Esophagus mucosa (tissue), 1 donor: ENCODE measurements around the gene GRIN2B. TPM values are rescaled to one million over a fixed set of nuclear protein-coding genes. Genes with fewer than 3 reads are reported as not detected.

Source experiments
- ATAC-seq: fragments of 200-7000 bp; cut with Tn5 transposase; one replicate; pipeline ENCODE4 v1.9.1; 2020
- total RNA-seq: library from RNA; stranded (reverse); gene quantifications from one replicate; pipeline ENCODE4 v1.2.4, GENCODE V29; 2023
- donor health status: DM: yes; HTN: yes; CAD: no.

The GRIN2B gene
- total RNA-seq, 1 donor from 2014 or later, result under 0.01 TPM

DNA sequence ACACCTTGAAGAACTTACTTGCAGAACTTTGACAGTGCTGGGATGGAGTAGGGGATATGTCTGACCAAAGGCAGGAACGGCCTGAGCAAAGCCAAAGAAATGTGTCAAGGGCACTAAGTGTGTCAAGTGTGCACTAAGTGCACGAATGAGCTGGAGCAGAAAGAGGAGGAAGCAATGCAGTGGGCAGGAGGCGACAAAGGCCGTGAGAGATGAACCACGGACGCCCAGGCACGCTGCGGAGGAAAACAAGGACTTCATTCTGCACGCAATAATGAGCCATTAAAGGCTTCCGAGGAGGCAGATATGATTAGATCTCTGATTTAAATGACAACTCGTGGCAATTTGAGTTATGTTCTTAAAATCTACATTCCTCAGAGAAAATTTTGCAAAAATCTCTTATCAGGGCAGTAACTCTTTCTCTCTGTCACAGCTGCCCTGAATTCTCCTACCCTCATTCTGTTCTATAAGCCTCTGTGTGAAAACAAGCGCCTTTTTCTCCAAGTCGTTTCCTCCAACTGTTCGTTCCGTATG, 25.3 kb downstream of the GRIN2B start:
- ATAC-seq, result no peak

GRCh38 chr12:13952096-13952495, 29.3 kb downstream of the GRIN2B start:
- no peak for ATAC-seq

GRCh38 chr12:13950502-13950901, 30.9 kb downstream of the GRIN2B start:
- ATAC-seq, result no peak

GRCh38 chr12:13948621-13949020, 32.8 kb downstream of the GRIN2B start:
- no peak for ATAC-seq

- no peak for ATAC-seq
These were observed 34.0 kb downstream of the GRIN2B start for GRCh38 chr12:13947276-13947946.

DNA sequence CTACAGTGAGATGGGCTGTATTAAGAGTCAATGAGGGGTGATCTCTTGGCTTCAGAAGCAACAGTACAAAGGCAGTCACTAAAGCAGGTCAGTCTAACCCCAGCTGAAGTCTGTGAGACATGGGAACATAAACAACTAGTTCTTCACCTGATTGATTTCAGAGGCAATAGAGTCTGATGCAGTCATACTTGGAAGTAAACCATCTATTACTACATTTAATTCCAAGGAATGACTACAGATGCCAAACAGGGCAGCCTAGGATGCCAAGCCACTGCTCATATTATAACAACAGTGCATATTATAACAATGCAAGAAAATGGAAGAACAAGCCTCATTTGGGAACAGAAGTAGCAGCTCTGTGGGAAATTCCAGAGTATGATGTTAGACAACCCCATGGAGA, 35.8 kb downstream of the GRIN2B start:
- no peak for ATAC-seq

- no peak for ATAC-seq
These were observed 36.2 kb downstream of the GRIN2B start for GRCh38 chr12:13945236-13945635.

DNA sequence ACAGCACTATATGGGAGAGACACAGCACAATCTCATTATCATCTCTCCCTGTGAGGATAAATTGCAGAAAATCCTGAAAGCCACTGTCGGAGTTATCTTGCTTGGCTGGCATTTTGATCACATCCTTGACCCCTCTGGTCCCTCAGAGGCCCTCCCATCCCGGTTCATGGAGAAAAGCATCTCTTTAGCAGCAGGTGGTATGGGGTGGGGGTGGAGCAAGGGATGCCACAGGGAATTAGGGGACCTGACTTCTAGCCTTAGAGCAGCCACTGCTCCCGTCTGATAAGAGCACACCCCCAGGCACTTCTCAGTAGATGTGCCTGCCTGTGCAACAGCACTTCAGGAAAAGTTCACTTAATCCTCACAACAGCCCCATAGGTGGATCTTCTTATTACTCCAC, 38.6 kb downstream of the GRIN2B start:
- no peak for ATAC-seq

- peak; percentile 84 for ATAC-seq
These were observed 39.8 kb downstream of the GRIN2B start for GRCh38 chr12:13941258-13942249.

DNA sequence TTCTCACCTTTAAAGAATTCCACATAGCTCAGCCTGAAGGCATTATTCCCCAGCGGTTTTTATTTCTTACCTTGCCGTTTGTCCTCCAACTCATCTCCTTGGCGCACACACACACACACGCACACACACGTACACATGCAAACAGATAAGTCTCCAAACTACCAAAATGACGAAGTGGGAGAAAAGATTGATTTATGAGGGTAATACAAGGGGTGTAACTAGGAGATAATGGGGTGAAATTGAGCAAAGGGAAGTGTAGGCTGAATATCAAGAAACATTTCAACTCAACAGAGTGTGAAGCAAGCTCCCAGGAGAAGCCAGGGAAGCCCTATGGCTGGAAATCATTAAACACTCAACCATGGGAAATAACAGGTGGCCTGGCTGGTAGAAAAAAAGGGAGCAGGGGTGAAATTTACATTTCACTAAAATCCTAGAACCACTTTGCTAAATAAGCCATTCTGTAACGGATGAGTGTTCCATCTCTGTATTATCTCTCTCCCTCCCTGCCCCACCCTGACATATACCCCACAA, 41.0 kb downstream of the GRIN2B start:
- no peak for ATAC-seq

GRCh38 chr12:13937735-13938134, 43.7 kb downstream of the GRIN2B start:
- no peak for ATAC-seq

- ATAC-seq, result no peak
These were observed 46.2 kb downstream of the GRIN2B start for GRCh38 chr12:13935169-13935568.
